Epithelial cell of proximal tubule (primary cell): ENCODE data around the gene MRPL10. TPM values are rescaled to one million over a fixed set of nuclear protein-coding genes. Genes with fewer than 3 reads are reported as not detected.

Source experiments
- DNase-seq: peaks from one replicate; pipeline ENCODE4 v3.0.0-alpha.2; 2011; ENCODE audit warnings: low read depth
- H3K4me3 ChIP-seq: 2 replicates; pipeline ENCODE4 v1.5.1; 2011; ENCODE audit warnings: low read depth, mild to moderate bottlenecking, low read length
- total RNA-seq: library from RNA; depleted of rRNA; stranded (reverse); fragments of >200 nt; gene quantifications from 2 replicates; pipeline ENCODE4 v1.2.3, GENCODE V29; 2015
- TF ChIP-seq, protein P1 (sequence below): conservative IDR thresholded peaks from 2 replicates; pipeline ENCODE4 v1.5.1; 2012; ENCODE audit warnings: low read depth, mild to moderate bottlenecking, low read length

Gene MRPL10
- total RNA-seq, 1 donor from 2014 or later, result 40.6 TPM

- TF ChIP-seq, protein P1, sequence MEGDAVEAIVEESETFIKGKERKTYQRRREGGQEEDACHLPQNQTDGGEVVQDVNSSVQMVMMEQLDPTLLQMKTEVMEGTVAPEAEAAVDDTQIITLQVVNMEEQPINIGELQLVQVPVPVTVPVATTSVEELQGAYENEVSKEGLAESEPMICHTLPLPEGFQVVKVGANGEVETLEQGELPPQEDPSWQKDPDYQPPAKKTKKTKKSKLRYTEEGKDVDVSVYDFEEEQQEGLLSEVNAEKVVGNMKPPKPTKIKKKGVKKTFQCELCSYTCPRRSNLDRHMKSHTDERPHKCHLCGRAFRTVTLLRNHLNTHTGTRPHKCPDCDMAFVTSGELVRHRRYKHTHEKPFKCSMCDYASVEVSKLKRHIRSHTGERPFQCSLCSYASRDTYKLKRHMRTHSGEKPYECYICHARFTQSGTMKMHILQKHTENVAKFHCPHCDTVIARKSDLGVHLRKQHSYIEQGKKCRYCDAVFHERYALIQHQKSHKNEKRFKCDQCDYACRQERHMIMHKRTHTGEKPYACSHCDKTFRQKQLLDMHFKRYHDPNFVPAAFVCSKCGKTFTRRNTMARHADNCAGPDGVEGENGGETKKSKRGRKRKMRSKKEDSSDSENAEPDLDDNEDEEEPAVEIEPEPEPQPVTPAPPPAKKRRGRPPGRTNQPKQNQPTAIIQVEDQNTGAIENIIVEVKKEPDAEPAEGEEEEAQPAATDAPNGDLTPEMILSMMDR, result no peak
- no peak for DNase-seq
- H3K4me3 ChIP-seq, result no peak overlapping the region
These were observed 38.9 kb downstream of the MRPL10 start for GRCh38 chr17:47792457-47792856.

- H3K4me3 ChIP-seq, result no peak overlapping the region
- TF ChIP-seq, protein P1, result no peak
- no peak for DNase-seq
These were observed 40.3 kb downstream of the MRPL10 start for GRCh38 chr17:47791025-47791424.

DNA sequence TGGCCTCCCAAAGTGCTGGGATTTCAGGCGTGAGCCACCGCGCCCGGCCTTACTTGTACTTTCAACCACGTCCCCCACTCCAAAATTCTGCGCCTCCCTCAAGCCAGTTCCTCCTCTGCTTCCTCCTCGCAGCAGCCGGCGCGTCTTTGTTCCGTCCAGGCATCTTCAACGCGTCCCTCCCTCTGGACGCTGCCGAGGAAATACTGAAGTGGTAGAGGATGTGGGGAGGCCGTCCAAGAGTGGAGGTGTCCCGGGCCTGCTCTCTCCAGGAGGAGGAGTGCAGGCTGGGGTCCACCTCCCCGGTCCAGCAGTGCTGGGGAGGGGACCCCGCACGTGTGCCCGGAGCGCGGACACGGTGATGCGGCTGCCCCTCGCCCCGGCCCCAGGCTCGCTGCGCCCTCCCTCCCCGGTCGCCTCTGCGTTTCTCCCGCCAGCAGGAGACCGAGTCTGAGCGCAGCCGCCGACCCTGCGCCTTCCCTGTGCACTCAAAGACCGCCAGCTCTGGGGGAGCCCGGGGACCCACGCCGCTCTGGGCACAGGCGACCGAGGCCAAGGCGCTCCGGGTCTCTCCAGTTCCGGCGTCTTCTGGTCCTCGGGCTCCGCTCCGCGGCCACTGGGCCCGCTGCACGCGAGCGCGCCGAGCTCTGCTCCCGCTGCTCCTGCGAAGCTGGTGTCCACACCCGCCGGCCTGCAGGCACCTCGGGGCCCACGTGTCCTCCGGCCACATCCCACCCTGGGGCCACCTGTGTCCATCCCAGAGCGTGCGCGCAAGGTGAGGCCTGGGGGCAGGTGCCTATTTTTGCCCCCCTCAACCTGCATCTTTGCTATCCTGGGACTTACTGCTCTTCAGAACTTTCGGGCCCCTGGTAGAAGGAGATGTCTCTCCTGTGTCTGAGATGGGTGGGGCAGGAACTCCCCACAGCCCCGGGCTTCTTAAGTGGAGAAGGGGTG, 41.5 kb downstream of the MRPL10 start:
- no peak for DNase-seq
- peak overlapping the region; percentile 27 for H3K4me3 ChIP-seq

DNA sequence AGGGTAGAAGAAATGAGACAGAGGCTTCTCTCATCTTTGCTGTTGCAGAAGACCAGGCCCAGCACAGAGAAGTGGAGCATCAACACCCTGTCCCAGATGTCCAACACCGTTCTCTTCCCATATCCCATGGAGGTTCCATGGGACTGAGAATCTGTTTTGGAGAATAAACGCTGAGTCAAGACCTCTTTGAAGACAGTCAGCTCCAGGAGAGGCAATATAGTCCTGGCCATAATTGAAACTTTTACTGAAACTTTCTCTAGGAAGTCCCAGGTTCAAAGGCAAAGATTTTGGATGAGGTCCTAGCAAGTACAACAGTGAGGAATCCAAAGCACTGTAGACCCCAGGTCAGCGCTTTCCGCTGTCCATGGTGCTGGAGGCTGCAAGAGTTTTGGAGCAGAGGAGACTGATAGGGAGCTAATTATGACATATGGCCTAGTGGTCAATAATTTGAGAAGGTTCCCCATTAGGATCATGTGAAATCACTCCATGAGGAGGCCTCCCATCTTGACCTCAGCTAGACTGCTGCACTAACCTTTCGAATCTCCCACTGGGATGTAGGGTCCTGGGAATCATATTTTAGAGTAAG, 45.7 kb downstream of the MRPL10 start:
- TF ChIP-seq, protein P1, result no peak
- no peak for DNase-seq
- no peak overlapping the region for H3K4me3 ChIP-seq

More for the DNA sequence above, 41.5 kb downstream of the MRPL10 start:
- TF ChIP-seq, protein P1, result peak; percentile 48

DNA sequence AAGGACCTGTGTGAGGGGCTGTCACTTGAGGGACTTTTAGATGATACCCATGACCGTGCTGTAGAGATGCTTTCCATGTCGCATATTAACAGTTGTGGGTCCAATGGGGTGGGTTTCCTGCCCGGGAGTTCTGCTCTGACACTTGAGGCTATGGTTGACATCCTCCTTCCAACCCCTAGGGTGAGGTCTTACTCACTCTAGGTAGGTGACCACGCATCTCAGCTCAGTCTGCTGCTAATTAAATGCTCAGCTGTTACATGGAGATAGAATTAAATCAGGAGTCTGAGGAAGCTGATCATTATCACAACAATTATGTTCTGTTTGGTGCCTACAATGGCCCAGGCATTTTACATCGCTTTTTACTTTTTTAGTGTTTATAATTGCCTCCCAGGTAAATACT, 49.9 kb downstream of the MRPL10 start:
- TF ChIP-seq, protein P1, result no peak
- H3K4me3 ChIP-seq, result no peak overlapping the region
- no peak for DNase-seq

DNA sequence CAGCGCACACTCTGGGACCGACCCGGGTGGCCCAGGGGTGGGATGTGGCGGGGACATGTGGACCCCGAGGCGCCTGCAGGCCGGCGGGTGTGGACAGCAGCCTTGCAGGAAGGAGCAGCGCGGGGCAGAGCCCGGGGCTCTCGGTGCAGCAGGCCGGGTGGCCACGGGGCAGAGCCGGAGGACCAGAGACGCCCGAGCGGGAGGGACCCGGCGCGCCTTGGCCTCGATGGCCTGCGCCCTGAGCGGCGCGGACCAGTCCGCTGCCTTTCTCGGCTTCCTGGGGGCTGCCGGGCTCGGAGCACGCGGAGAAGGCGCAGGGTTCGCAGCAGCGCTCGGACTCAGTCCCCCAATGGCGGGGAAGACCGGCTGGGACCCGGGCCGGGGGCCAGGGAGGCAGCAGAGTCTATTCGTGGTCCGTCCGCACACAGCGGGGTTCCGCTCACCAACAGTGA, 53.1 kb downstream of the MRPL10 start:
- TF ChIP-seq, protein P1, result no peak
- no peak overlapping the region for H3K4me3 ChIP-seq
- DNase-seq, result no peak
